Ovary (tissue), 9 donors: ENCODE measurements around the gene GABBR1. TPM values are rescaled to one million over a fixed set of nuclear protein-coding genes. Genes with fewer than 3 reads are reported as not detected.

Source experiments
- DNase-seq, 5 donors: peaks; one replicate each; pipeline ENCODE4 v3.0.0-alpha.2; 2019 to 2020
- H3K27ac ChIP-seq, 2 donors: fragments of 200-600 bp; one replicate each; pipeline versions ENCODE4 v1.5.1 to v1.8.0; 2019 to 2022
- H3K27me3 ChIP-seq: fragments of 200-600 bp; one replicate; pipeline ENCODE4 v1.8.0; 2022
- H3K36me3 ChIP-seq: fragments of 200-600 bp; sonication (generic); one replicate; pipeline ENCODE4 v1.5.1; 2019
- H3K4me1 ChIP-seq: one replicate; pipeline ENCODE4 v1.8.1; 2013; ENCODE audit warnings: mild to moderate bottlenecking, moderate library complexity; ENCODE audit not compliant: insufficient read depth
- H3K4me3 ChIP-seq: fragments of 200-600 bp; sonication (generic); one replicate; pipeline ENCODE4 v1.5.1; 2017
- H3K9me3 ChIP-seq, 2 donors: fragments of 200-600 bp in 1 of 2; sonication (generic) in 1 of 2; one replicate each; pipeline versions ENCODE4 v1.5.1 to v1.8.1; 2013 to 2019; ENCODE audit warnings: mild to moderate bottlenecking in 1 of 2, moderate library complexity in 1 of 2
- EP300 ChIP-seq: sonication (generic); formaldehyde crosslinking; IDR thresholded peaks from one replicate; pipeline ENCODE4 v1.6.1; 2017; ENCODE audit warnings: antibody characterized with exemption
- POLR2A ChIP-seq: fragments of 450-650 bp; IDR thresholded peaks from one replicate; pipeline ENCODE4 v1.6.1; 2017; ENCODE audit warnings: antibody characterized with exemption, mild to moderate bottlenecking, moderate library complexity
- WGBS, 3 donors: extraction: QIAGEN DNeasy Blood & Tissue Kit in 1 of 3; methylation state at CpG; one replicate each; pipeline versions ENCODE4 v1.1.5 to v1.1.7; 2013 to 2017; 5-methylcytosine and 5-hydroxymethylcytosine counted together
- intact Hi-C, 4 donors: fragments of 100-400 bp; cut with DNase I; formaldehyde crosslinking; loops; one replicate each; pipeline versions ENCODE4 v1.11.0 to v1.15.1; 2022 to 2023
- polyA plus RNA-seq, 2 donors: library from polyadenylated mRNA; stranded (reverse); fragments of 200-250 nt in 1 of 2; fragments of 350-450 nt in 1 of 2; fragmentation: Illumina TruSeq in 1 of 2; extraction: RNeasy Lipid Tissue Mini Kit (QIAGEN cat#74804) in 1 of 2; gene quantifications; one replicate each; pipeline ENCODE4 v1.2.3, GENCODE V29; 2013 to 2014
- total RNA-seq, 7 donors: library from RNA; depleted of rRNA in 2 of 7; stranded (reverse); fragments of >200 nt in 2 of 7; fragmentation: NEBNext Ultra II Directional in 3 of 7; extraction: Animal tissue kit (Norgen Biotek cat#: 25700) in 3 of 7; gene quantifications; one replicate each; pipeline versions ENCODE4 v1.1.0 to v1.2.4, GENCODE V29; 2016 to 2023
- TF ChIP-seq, protein P1 (sequence below), 3 donors: fragments of 450-650 bp in 2 of 3; fragments of 200-600 bp in 1 of 3; IDR thresholded peaks; one replicate each; pipeline versions ENCODE4 v1.5.1 to v1.8.0; 2016 to 2022; ENCODE audit warnings: antibody characterized with exemption in 3 of 3, mild to moderate bottlenecking in 1 of 3
- donor health status: DM: no; HTN: no; CAD: no; lungs with moderate emphysema.
- donor health status: DM: no; HTN: no; CAD: no.
- donor health status: Bipolar disorder and iron deficiency.
- donor health status: DM: yes; HTN: yes; CAD: no.
- donor health status: DM: no; HTN: no; CAD: no.
- donor health status: DM: yes; HTN: yes; CAD: no.

Gene GABBR1
- total and polyA plus RNA-seq, 9 donors, result 23.0 to 80.0 (median 48.5) TPM

DNA sequence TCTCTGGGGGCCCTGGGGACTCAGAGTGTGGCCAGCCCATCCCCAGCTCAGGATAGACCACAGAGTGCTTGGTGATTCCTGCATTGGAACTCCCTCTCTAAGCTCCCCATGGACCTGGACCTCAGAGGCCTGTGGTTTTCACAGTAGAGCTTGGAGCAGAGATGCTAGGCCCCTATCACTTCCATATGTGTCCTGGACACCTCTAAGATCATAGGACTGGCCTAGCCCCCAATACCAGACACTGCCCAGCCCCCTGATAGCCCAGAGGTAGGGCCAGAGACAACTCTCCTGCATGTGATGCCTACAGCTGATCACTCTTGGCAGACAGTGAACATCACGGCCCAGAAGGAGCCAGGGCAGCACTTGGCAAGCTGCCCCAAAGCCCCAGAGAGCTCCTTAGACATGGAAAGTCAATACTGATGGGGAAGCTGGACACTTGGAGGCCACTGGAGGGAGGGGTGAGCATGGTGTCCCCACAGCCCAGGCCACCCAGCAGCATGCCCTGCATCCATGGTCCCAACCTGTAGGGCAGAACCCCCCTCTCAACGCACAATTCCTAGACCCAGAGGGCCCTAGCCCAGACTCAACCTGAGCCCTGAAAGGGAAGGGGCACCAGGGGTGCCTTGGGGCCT lies 100.5 kb downstream of the GABBR1 start:
- no peak overlapping the region for H3K27ac ChIP-seq
- intact Hi-C loops, result no loop called here
- 48 to 79% (median 59%) methylated on average over 2 of the region's 2 CpGs for WGBS, 3 donors

DNA sequence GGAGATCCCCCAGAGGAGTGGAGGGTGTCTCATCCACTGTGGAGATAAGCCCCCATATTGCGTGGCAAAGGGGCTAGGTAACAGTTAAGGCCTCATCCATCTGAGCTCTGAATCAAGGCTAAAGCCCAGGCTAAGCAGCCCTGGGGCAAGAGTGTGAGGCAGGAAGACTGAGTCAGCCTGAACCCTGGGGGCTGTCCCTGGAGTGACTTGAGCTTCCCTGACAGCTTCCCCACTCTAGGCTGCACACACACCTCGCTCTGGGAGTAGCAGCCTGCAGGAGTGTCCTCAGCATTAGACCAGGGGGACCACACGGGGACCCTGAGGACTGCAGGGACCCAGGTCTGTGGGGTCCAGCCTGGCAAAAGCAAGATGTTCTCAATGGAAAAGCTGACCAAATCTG lies 101.3 kb downstream of the GABBR1 start:
- no peaks in the 10 kb centered on the region for H3K9me3 ChIP-seq
- no peaks in the 10 kb centered on the region for H3K36me3 ChIP-seq
- H3K4me1 ChIP-seq, result no peaks in the 10 kb centered on the region
- TF ChIP-seq POLR2A, result no peak
- H3K27ac ChIP-seq, result no peak overlapping the region
- intact Hi-C loops, result no loop called here
- no peak overlapping the region for H3K4me3 ChIP-seq
- 61 to 73% (median 64%) methylated on average over 3 of the region's 3 CpGs for WGBS, 3 donors
- DNase-seq, result no peak
- no peaks in the 10 kb centered on the region for H3K27me3 ChIP-seq

More for the DNA sequence above, 100.5 kb downstream of the GABBR1 start:
- H3K4me3 ChIP-seq, result no peak overlapping the region
- no peaks in the 10 kb centered on the region for H3K27me3 ChIP-seq
- no peaks in the 10 kb centered on the region for H3K4me1 ChIP-seq
- TF ChIP-seq POLR2A (no peak), EP300 (no peak)
- TF ChIP-seq, protein P1, sequence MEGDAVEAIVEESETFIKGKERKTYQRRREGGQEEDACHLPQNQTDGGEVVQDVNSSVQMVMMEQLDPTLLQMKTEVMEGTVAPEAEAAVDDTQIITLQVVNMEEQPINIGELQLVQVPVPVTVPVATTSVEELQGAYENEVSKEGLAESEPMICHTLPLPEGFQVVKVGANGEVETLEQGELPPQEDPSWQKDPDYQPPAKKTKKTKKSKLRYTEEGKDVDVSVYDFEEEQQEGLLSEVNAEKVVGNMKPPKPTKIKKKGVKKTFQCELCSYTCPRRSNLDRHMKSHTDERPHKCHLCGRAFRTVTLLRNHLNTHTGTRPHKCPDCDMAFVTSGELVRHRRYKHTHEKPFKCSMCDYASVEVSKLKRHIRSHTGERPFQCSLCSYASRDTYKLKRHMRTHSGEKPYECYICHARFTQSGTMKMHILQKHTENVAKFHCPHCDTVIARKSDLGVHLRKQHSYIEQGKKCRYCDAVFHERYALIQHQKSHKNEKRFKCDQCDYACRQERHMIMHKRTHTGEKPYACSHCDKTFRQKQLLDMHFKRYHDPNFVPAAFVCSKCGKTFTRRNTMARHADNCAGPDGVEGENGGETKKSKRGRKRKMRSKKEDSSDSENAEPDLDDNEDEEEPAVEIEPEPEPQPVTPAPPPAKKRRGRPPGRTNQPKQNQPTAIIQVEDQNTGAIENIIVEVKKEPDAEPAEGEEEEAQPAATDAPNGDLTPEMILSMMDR (IDR thresholded peaks at IDR 0.05), result no peak
- DNase-seq, result no peak
- no peaks in the 10 kb centered on the region for H3K9me3 ChIP-seq
- no peaks in the 10 kb centered on the region for H3K36me3 ChIP-seq

DNA sequence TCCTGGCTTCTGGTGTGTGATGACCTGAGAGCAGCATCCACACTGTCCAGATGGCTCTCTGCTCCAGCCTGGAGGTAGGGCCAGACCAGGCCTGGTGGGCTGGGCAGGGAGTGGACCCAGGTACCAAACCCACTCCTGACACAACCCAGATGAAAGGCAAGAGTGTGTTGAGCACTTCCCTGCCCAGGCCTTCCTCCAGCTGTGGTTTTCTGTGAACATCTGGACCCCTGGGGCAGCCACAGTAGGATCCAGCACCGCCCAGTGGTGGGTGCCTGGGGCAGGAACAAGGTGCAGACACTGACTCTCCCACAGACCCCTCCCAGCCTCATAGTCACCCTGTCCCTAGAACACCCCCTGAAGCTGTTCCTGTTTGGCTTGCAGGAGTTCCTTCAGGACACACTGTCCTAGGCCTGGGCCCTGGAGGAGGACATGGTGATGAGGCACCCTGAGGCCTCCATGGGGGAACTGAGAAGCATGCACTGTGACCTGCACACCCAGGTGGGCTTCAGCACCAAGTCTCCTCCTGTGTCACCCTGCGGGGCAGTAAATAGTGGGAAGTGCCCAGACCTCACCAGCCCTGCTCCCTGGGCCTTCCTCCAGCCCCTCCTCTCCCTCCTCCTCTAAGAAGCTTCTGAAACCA lies 102.2 kb downstream of the GABBR1 start:
- no peaks in the 10 kb centered on the region for H3K27me3 ChIP-seq
- no peak for DNase-seq
- H3K36me3 ChIP-seq, result no peaks in the 10 kb centered on the region
- intact Hi-C loops, result no loop called here
- no peak overlapping the region for H3K27ac ChIP-seq
- no peaks in the 10 kb centered on the region for H3K9me3 ChIP-seq
- 64 to 75% (median 74%) methylated on average over 2 of the region's 2 CpGs for WGBS, 3 donors
- TF ChIP-seq, protein P1 (IDR thresholded peaks at IDR 0.05), result no peak
- TF ChIP-seq POLR2A, result no peak
- TF ChIP-seq EP300, result no peak
- no peaks in the 10 kb centered on the region for H3K4me1 ChIP-seq
- H3K4me3 ChIP-seq, result no peak overlapping the region

DNA sequence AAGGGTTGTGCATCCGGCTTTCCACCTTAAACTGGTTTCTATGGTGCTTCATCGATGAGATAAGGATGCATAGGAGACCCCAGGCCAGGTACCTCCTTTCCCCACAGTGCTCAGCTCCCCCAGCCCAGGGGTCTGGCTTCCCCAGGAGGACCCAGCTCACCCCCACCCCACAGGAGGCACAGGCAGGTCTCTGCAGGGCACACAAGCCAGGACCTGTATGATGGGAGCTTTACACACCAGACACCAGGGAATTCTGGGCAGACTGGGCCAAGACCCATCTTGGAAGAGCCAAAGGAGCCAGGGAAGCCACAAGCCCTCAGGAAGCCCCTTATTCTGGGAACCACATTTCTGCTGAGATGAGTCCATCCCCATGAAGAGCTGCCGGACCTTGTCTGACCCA lies 103.0 kb downstream of the GABBR1 start:
- 82 to 89% (median 85%) methylated on average over 3 of the region's 3 CpGs for WGBS, 3 donors
- no peak overlapping the region for H3K4me3 ChIP-seq
- H3K9me3 ChIP-seq, result no peaks in the 10 kb centered on the region
- H3K27me3 ChIP-seq, result no peaks in the 10 kb centered on the region
- intact Hi-C loops, result no loop called here
- no peaks in the 10 kb centered on the region for H3K4me1 ChIP-seq
- H3K36me3 ChIP-seq, result no peaks in the 10 kb centered on the region
- no peak overlapping the region for H3K27ac ChIP-seq
- TF ChIP-seq, protein P1 (IDR thresholded peaks at IDR 0.05), result no peak
- TF ChIP-seq EP300, result no peak
- no peak for TF ChIP-seq POLR2A
- DNase-seq, result no peak

DNA sequence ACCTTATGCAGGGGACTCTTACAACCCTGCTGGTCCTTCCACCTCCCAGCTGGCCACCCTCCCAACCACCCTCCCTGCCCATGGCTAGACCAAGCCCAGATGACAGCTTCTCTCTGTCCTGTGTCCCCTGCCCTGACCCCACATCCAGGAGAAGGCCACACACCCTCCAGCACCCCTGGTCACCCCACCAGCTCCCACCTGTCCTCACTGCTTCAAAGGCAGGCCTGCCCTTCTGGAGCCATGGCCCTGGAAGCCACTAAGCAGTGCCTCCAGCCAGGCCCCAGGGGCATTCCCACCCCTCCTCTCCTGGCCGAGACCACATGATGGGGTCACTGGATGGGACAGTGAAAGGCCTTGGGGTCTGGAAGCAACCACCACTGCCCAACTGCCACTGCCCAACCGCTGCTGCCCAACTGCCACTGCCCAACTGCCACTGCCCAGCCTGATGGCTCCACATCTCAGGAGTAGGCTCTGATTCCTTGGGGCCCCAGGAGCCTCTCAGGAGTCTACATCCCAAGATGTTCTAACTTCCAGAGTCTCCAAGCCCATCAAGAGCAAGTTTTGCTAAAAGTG lies 103.9 kb downstream of the GABBR1 start:
- 79 to 80% (median 80%) methylated on average over 2 of the region's 2 CpGs for WGBS, 3 donors

More for the DNA sequence above, 103.9 kb downstream of the GABBR1 start:
- intact Hi-C loops, result no loop called here
- Histone ChIP-seq H3K36me3 (no peaks in the 10 kb centered on the region), H3K9me3 (no peaks in the 10 kb centered on the region), H3K4me3 (no peak overlapping the region), H3K27me3 (no peaks in the 10 kb centered on the region), H3K4me1 (no peaks in the 10 kb centered on the region), H3K27ac (no peak overlapping the region)
- no peak for DNase-seq
- TF ChIP-seq POLR2A, result no peak
- no peak for TF ChIP-seq EP300
- TF ChIP-seq, protein P1 (IDR thresholded peaks at IDR 0.05), result no peak
